Right lobe of liver (tissue), 6 donors: ENCODE data around the gene ANKLE1. TPM values are rescaled to one million over a fixed set of nuclear protein-coding genes. Genes with fewer than 3 reads are reported as not detected.
"Not testable (repeated sequence)": the region's sequence is repeated elsewhere in the genome, so short reads cannot be mapped to it uniquely, and the experiment has no call there.

Source experiments
- ATAC-seq, 4 donors: fragments of 200-7000 bp; cut with Tn5 transposase; one replicate each; pipeline ENCODE4 v1.9.1; 2020; ENCODE audit warnings: mild to moderate bottlenecking in 4 of 4, moderate library complexity in 4 of 4
- DNase-seq, 3 donors: peaks; one replicate each; pipeline ENCODE4 v3.0.0-alpha.2; 2020
- H3K27ac ChIP-seq, 3 donors: fragments of 200-600 bp; one replicate each; pipeline ENCODE4 v1.8.0; 2022
- H3K27me3 ChIP-seq, 2 donors: fragments of 200-600 bp; one replicate each; pipeline ENCODE4 v1.8.0; 2022
- H3K36me3 ChIP-seq, 4 donors: fragments of 200-600 bp; sonication (generic) in 1 of 4; one replicate each; pipeline versions ENCODE4 v1.5.1 to v1.8.0; 2017 to 2022; ENCODE audit warnings: control low read depth in 1 of 4
- H3K4me1 ChIP-seq, 4 donors: fragments of 200-600 bp; sonication (generic) in 1 of 4; one replicate each; pipeline versions ENCODE4 v1.5.1 to v1.8.0; 2017 to 2022; ENCODE audit warnings: control low read depth in 1 of 4
- H3K4me3 ChIP-seq, 3 donors: fragments of 200-600 bp; one replicate each; pipeline ENCODE4 v1.8.0; 2022
- H3K9me3 ChIP-seq, 4 donors: fragments of 200-600 bp; sonication (generic) in 1 of 4; one replicate each; pipeline versions ENCODE4 v1.5.1 to v1.8.0; 2017 to 2022; ENCODE audit warnings: control low read depth in 1 of 4
- POLR2A ChIP-seq: fragments of 450-650 bp; IDR thresholded peaks from one replicate; pipeline ENCODE4 v1.6.1; 2017; ENCODE audit warnings: antibody characterized with exemption, mild to moderate bottlenecking
- WGBS: methylation state at CpG from one replicate; pipeline ENCODE4 v1.1.6; 2018; ENCODE audit warnings: low coverage, low lambda C conversion rate; ENCODE audit not compliant: insufficient coverage; ENCODE audit errors: missing lambda C conversion rate; 5-methylcytosine and 5-hydroxymethylcytosine counted together
- intact Hi-C, 2 donors: fragments of 100-400 bp; cut with DNase I; formaldehyde crosslinking; loops; one replicate each; pipeline versions ENCODE4 v1.11.2 to v1.14.1; 2022
- total RNA-seq, 6 experiments: library from RNA; depleted of rRNA in 2 of 6; stranded (reverse); fragments of >200 nt in 2 of 6; fragmentation: NEBNext Ultra II Directional in 3 of 6; extraction: Animal tissue kit (Norgen Biotek cat#: 25700) in 3 of 6; gene quantifications; one replicate each; pipeline versions ENCODE4 v1.1.0 to v1.2.4, GENCODE V29; 2016 to 2023
- TF ChIP-seq, protein P1 (sequence below), 4 donors: fragments of 200-600 bp in 3 of 4; fragments of 450-650 bp in 1 of 4; IDR thresholded peaks; one replicate each; pipeline versions ENCODE4 v1.5.1 to v1.8.0; 2016 to 2022; ENCODE audit warnings: antibody characterized with exemption in 4 of 4, mild to moderate bottlenecking in 2 of 4
- donor health status: DM: no; HTN: yes; CAD: no.
- donor health status: DM: no; HTN: no; CAD: no.
- donor health status: DM: no; HTN: no; CAD: no.
- donor health status: DM: no; HTN: yes; CAD: no.
- donor health status: DM: no; HTN: yes; CAD: no.

ANKLE1 gene
- total RNA-seq, 6 experiments from 2014 or later, result 0.06 to 0.65 (median 0.37) TPM

GRCh38 chr19:17293605-17294004 lies 11.9 kb downstream of the ANKLE1 start:
- H3K4me3 ChIP-seq, result no peak overlapping the region
- no peaks in the 10 kb centered on the region for H3K4me1 ChIP-seq
- H3K36me3 ChIP-seq, result no peaks in the 10 kb centered on the region
- no peaks in the 10 kb centered on the region for H3K9me3 ChIP-seq
- no peak overlapping the region for H3K27ac ChIP-seq
- no peaks in the 10 kb centered on the region for H3K27me3 ChIP-seq
- intact Hi-C loops, result no loop called here
- 87% methylated on average over 11 of the region's 14 CpGs for WGBS
- TF ChIP-seq, protein P1, sequence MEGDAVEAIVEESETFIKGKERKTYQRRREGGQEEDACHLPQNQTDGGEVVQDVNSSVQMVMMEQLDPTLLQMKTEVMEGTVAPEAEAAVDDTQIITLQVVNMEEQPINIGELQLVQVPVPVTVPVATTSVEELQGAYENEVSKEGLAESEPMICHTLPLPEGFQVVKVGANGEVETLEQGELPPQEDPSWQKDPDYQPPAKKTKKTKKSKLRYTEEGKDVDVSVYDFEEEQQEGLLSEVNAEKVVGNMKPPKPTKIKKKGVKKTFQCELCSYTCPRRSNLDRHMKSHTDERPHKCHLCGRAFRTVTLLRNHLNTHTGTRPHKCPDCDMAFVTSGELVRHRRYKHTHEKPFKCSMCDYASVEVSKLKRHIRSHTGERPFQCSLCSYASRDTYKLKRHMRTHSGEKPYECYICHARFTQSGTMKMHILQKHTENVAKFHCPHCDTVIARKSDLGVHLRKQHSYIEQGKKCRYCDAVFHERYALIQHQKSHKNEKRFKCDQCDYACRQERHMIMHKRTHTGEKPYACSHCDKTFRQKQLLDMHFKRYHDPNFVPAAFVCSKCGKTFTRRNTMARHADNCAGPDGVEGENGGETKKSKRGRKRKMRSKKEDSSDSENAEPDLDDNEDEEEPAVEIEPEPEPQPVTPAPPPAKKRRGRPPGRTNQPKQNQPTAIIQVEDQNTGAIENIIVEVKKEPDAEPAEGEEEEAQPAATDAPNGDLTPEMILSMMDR (IDR thresholded peaks at IDR 0.05), result no peak
- no peak for TF ChIP-seq POLR2A
- DNase-seq (no peak), ATAC-seq (no peak)

- DNase-seq, result peak in 1 of 3 donors; percentile 57
- Histone ChIP-seq H3K4me3 (no peak overlapping the region), H3K9me3 (no peaks in the 10 kb centered on the region), H3K27ac (no peak overlapping the region), H3K4me1 (no peaks in the 10 kb centered on the region), H3K36me3 (no peaks in the 10 kb centered on the region), H3K27me3 (no peaks in the 10 kb centered on the region)
- ATAC-seq, result peak in 3 of 4 donors; percentile 16 to 59 (median 29)
- intact Hi-C loops, result no loop called here
- TF ChIP-seq, protein P1 (IDR thresholded peaks at IDR 0.05), result no peak
- no peak for TF ChIP-seq POLR2A
- WGBS, result 80% methylated on average over 25 of the region's 48 CpGs
Measured at GRCh38 chr19:17294051-17294891, 12.6 kb downstream of the ANKLE1 start.

- ATAC-seq, H3K27me3 ChIP-seq, intact Hi-C loops, H3K27ac ChIP-seq, H3K9me3 ChIP-seq, H3K4me1 ChIP-seq, DNase-seq, H3K36me3 ChIP-seq, H3K4me3 ChIP-seq: not testable (repeated sequence)
- 95% methylated on average over 3 of the region's 6 CpGs for WGBS
Measured at GRCh38 chr19:17295551-17295950, 13.8 kb downstream of the ANKLE1 start.

GRCh38 chr19:17296273-17296672 lies 14.6 kb downstream of the ANKLE1 start:
- H3K36me3 ChIP-seq, result peaks cover 0 to 2% (median 0%) of the 10 kb centered on the region in 4 donors
- no peak for TF ChIP-seq POLR2A
- TF ChIP-seq, protein P1 (IDR thresholded peaks at IDR 0.05), result peak in 1 of 4 donors; percentile 10
- DNase-seq (no peak), ATAC-seq (peak in 1 of 4 donors; percentile 58)
- no peaks in the 10 kb centered on the region for H3K27me3 ChIP-seq
- H3K4me1 ChIP-seq, result no peaks in the 10 kb centered on the region
- no peaks in the 10 kb centered on the region for H3K9me3 ChIP-seq
- no peak overlapping the region for H3K27ac ChIP-seq
- WGBS, result 56% methylated on average over 3 of the region's 4 CpGs
- no peak overlapping the region for H3K4me3 ChIP-seq
- intact Hi-C loops, result no loop called here

DNA sequence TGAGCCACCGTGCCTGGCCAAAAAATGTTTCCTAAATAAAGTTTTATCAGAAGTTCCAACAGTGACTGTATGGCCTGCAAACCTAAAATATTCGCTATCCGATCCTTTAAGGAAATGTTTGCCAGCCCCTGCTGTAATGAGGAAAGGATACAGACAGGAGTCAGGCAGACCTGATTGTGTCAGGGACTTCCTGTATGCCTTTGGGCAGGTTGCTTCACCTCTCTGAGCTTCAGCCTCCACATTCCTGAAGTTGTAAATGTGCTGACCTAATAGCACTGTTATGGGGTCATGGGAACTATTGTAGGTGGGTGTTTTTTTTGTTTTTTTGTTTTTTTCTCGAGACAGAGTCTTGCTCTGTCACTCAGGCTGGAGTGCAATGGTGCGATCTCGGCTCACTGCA lies 15.3 kb downstream of the ANKLE1 start:
- WGBS, result 81% methylated on average over 3 of the region's 6 CpGs

More for the DNA sequence above, 15.3 kb downstream of the ANKLE1 start:
- Histone ChIP-seq H3K9me3 (no peaks in the 10 kb centered on the region), H3K27ac (no peak overlapping the region), H3K27me3 (no peaks in the 10 kb centered on the region), H3K4me1 (no peaks in the 10 kb centered on the region), H3K4me3 (no peak overlapping the region), H3K36me3 (peaks cover 0 to 2% (median 0%) of the 10 kb centered on the region in 4 donors)
- no peak for ATAC-seq
- TF ChIP-seq, protein P1 (IDR thresholded peaks at IDR 0.05), result no peak
- TF ChIP-seq POLR2A, result no peak
- DNase-seq, result no peak
- intact Hi-C loops, result no loop called here
